H1 (cell line): Measurements from ENCODE around the gene CANX. TPM values are rescaled to one million over a fixed set of nuclear protein-coding genes. Genes with fewer than 3 reads are reported as not detected.

Source experiments
- CTCF ChIA-PET: fragments of 300-600 bp; sonication (Branson Sonifier 250); formaldehyde crosslinking; loops from one replicate; lab custom pipeline; 2021; ENCODE audit not compliant: partially characterized antibody; lab: Charles Lee
- POLR2A ChIA-PET: fragments of 300-600 bp; sonication (Branson Sonifier 250); formaldehyde crosslinking; loops from one replicate; lab custom pipeline; 2021; ENCODE audit warnings: inconsistent platforms; ENCODE audit not compliant: partially characterized antibody; lab: Charles Lee
- DNase-seq, 2 experiments: peaks; one replicate each; pipeline versions ENCODE4 v3.0.0 to v3.0.0-alpha.2; 2010 to 2022; ENCODE audit warnings: low spot score in 2 of 2, low read depth in 1 of 2, mixed read lengths in 1 of 2
- FAIRE-seq: peaks from 2 replicates; lab custom pipeline; 2011; peaks lifted over from hg19 to GRCh38; lab: Jason Lieb, UNC
- H2AFZ ChIP-seq: 2 replicates; pipeline ENCODE4 v1.8.1; 2012; ENCODE audit warnings: low read length, inconsistent platforms
- H2AK5ac ChIP-seq: 2 replicates; pipeline ENCODE4 v1.6.1; 2013; ENCODE audit warnings: low read depth, low read length
- H2BK120ac ChIP-seq: replicated peaks from 2 replicates; pipeline ENCODE3; 2013; ENCODE audit warnings: low read depth, low read length, inconsistent platforms
- H2BK12ac ChIP-seq: 2 replicates; pipeline ENCODE4 v1.6.1; 2013; ENCODE audit warnings: low read depth, low read length
- H2BK15ac ChIP-seq: 2 replicates; pipeline ENCODE4 v1.6.1; 2013; ENCODE audit warnings: low read length
- H2BK20ac ChIP-seq: 2 replicates; pipeline ENCODE4 v1.6.1; 2013; ENCODE audit warnings: low read length
- H2BK5ac ChIP-seq: 2 replicates; pipeline ENCODE4 v1.6.1; 2013; ENCODE audit warnings: low read depth, low read length
- H3K14ac ChIP-seq: 2 replicates; pipeline ENCODE4 v1.6.1; 2013; ENCODE audit warnings: inconsistent platforms; ENCODE audit not compliant: insufficient read length
- H3K18ac ChIP-seq: 2 replicates; pipeline ENCODE4 v1.6.1; 2013; ENCODE audit warnings: low read length; ENCODE audit errors: extremely low read depth
- H3K23ac ChIP-seq: 2 replicates; pipeline ENCODE4 v1.6.1; 2013; ENCODE audit warnings: inconsistent platforms; ENCODE audit not compliant: insufficient read length
- H3K23me2 ChIP-seq: 2 replicates; pipeline ENCODE4 v1.6.1; 2013; ENCODE audit warnings: low read depth, low read length
- H3K27ac ChIP-seq: 2 replicates; pipeline ENCODE4 v1.6.1; 2011; ENCODE audit warnings: low read depth, low read length, inconsistent platforms
- H3K27me3 ChIP-seq, 4 experiments: replicated peaks in 1 of 4; 1 replicate in 1 of 4; 2 replicates in 3 of 4; pipeline versions ENCODE4 v1.6.1 to v1.8.1; 2011 to 2013; ENCODE audit warnings: low read length in 3 of 4, mild to moderate bottlenecking in 3 of 4, inconsistent platforms in 2 of 4, mixed read lengths in 2 of 4, moderate library complexity in 1 of 4; ENCODE audit not compliant: control insufficient read depth in 3 of 4, insufficient read depth in 3 of 4; ENCODE audit errors: extremely low read depth in 1 of 4
- H3K36me3 ChIP-seq, 4 experiments: 2 replicates each; pipeline versions ENCODE4 v1.6.1 to v1.8.1; 2011 to 2013; ENCODE audit warnings: mild to moderate bottlenecking in 4 of 4, low read length in 3 of 4, moderate library complexity in 2 of 4, control low read depth in 1 of 4, inconsistent platforms in 1 of 4; ENCODE audit not compliant: insufficient read depth in 4 of 4, control insufficient read depth in 2 of 4
- H3K4ac ChIP-seq: replicated peaks from 2 replicates; pipeline ENCODE3; 2013; ENCODE audit warnings: low read length, low read depth, mixed read lengths, inconsistent platforms; ENCODE audit not compliant: insufficient read length
- H3K4me1 ChIP-seq, 4 experiments: replicated peaks in 1 of 4; 1 replicate in 1 of 4; 2 replicates in 3 of 4; pipeline versions ENCODE4 v1.6.1 to v1.8.1; 2011 to 2013; ENCODE audit warnings: low read length in 3 of 4, inconsistent platforms in 2 of 4, mixed read lengths in 1 of 4; ENCODE audit not compliant: insufficient read depth in 4 of 4, control insufficient read depth in 3 of 4
- H3K4me2 ChIP-seq, 2 experiments: 2 replicates each; pipeline versions ENCODE4 v1.6.1 to v1.8.1; 2011 to 2013; ENCODE audit warnings: low read depth in 2 of 2, low read length in 2 of 2, control low read depth in 1 of 2, inconsistent platforms in 1 of 2, mild to moderate bottlenecking in 1 of 2; ENCODE audit not compliant: insufficient read depth in 1 of 2
- H3K4me3 ChIP-seq, 4 experiments: fragments of 200-600, 300-600 bp in 1 of 4; sonication (generic), shearing (Covaris generic), sonication (Bioruptor Twin) in 1 of 4; 2 replicates each; pipeline versions ENCODE4 v1.5.1 to v1.8.1; 2011 to 2016; ENCODE audit warnings: low read length in 4 of 4, low read depth in 3 of 4, control low read depth in 2 of 4, inconsistent platforms in 2 of 4, mild to moderate bottlenecking in 2 of 4, mixed read lengths in 1 of 4, moderate library complexity in 1 of 4; ENCODE audit not compliant: insufficient read depth in 2 of 4; ENCODE audit errors: extremely low read depth in 1 of 4
- H3K56ac ChIP-seq: replicated peaks from 2 replicates; pipeline ENCODE3; 2013; ENCODE audit warnings: low read depth, mild to moderate bottlenecking, mixed read lengths, low read length, inconsistent platforms; ENCODE audit not compliant: insufficient read length
- H3K79me1 ChIP-seq: 2 replicates; pipeline ENCODE4 v1.6.1; 2013; ENCODE audit warnings: low read depth, low read length, control low read depth
- H3K79me2 ChIP-seq, 2 experiments: 2 replicates each; pipeline versions ENCODE4 v1.6.1 to v1.8.1; 2012 to 2013; ENCODE audit warnings: low read length in 2 of 2, mild to moderate bottlenecking in 2 of 2, inconsistent platforms in 1 of 2; ENCODE audit not compliant: insufficient read depth in 2 of 2, control insufficient read depth in 1 of 2
- H3K9ac ChIP-seq, 4 experiments: replicated peaks in 1 of 4; 1 replicate in 1 of 4; 2 replicates in 3 of 4; pipeline versions ENCODE4 v1.6.1 to v1.8.1; 2011 to 2013; ENCODE audit warnings: low read depth in 3 of 4, low read length in 3 of 4, control low read depth in 2 of 4, mild to moderate bottlenecking in 2 of 4, moderate library complexity in 2 of 4, inconsistent platforms in 1 of 4; ENCODE audit errors: extremely low read depth in 1 of 4
- H3K9me3 ChIP-seq, 2 experiments: 2 replicates each; pipeline versions ENCODE4 v1.6.1 to v1.8.1; 2012 to 2013; ENCODE audit warnings: mild to moderate bottlenecking in 2 of 2, moderate library complexity in 2 of 2, control low read depth in 1 of 2, inconsistent platforms in 1 of 2, low read depth in 1 of 2, low read length in 1 of 2, mixed read lengths in 1 of 2; ENCODE audit not compliant: insufficient read depth in 2 of 2
- H4K20me1 ChIP-seq, 2 experiments: replicated peaks in 1 of 2; 2 replicates each; pipeline versions ENCODE3 to v1.8.1; 2011 to 2013; ENCODE audit warnings: inconsistent platforms in 2 of 2, low read length in 2 of 2, mild to moderate bottlenecking in 1 of 2; ENCODE audit not compliant: insufficient read depth in 2 of 2, control insufficient read depth in 1 of 2
- H4K5ac ChIP-seq: 2 replicates; pipeline ENCODE4 v1.6.1; 2013; ENCODE audit warnings: low read length, low read depth, mixed read lengths, inconsistent platforms; ENCODE audit not compliant: insufficient read length
- H4K8ac ChIP-seq: 2 replicates; pipeline ENCODE4 v1.8.0; 2013; ENCODE audit warnings: mild to moderate bottlenecking, moderate library complexity, low read length, inconsistent platforms; ENCODE audit not compliant: insufficient read depth; ENCODE audit errors: extremely low read depth
- H4K91ac ChIP-seq: replicated peaks from 2 replicates; pipeline ENCODE3; 2013; ENCODE audit warnings: low read length, mixed read lengths, inconsistent platforms; ENCODE audit not compliant: insufficient read length
- ASH2L ChIP-seq: fragments of 200-600, 300-600 bp; sonication (generic); IDR thresholded peaks from one replicate; pipeline ENCODE4 v1.7.1; 2017; ENCODE audit warnings: low read length
- ATF3 ChIP-seq: IDR thresholded peaks from 2 replicates; pipeline ENCODE4 v1.6.1; 2011; ENCODE audit warnings: low read depth, mild to moderate bottlenecking, low read length; ENCODE audit not compliant: insufficient read depth
- BACH1 ChIP-seq: IDR thresholded peaks from 2 replicates; pipeline ENCODE4 v1.6.1; 2012; ENCODE audit warnings: low read length, improper control_type of control experiment
- CTBP2 ChIP-seq: IDR thresholded peaks from 2 replicates; pipeline ENCODE4 v1.7.0; 2011; ENCODE audit warnings: borderline replicate concordance, mild to moderate bottlenecking, moderate library complexity, mixed read lengths, low read length; ENCODE audit not compliant: insufficient read depth, insufficient read length
- EZH2 ChIP-seq: fragments of 200-600 bp; sonication (generic); IDR thresholded peaks from 2 replicates; pipeline ENCODE4 v1.7.1; 2012; ENCODE audit warnings: low read depth, mild to moderate bottlenecking, moderate library complexity, low read length, inconsistent platforms; ENCODE audit not compliant: severe bottlenecking
- GABPA ChIP-seq: IDR thresholded peaks from 2 replicates; pipeline ENCODE4 v1.6.1; 2011; ENCODE audit warnings: mild to moderate bottlenecking, low read length, moderate library complexity, borderline replicate concordance; ENCODE audit not compliant: insufficient read depth
- MAX ChIP-seq: IDR thresholded peaks from 2 replicates; pipeline ENCODE4 v1.6.1; 2012; ENCODE audit warnings: inconsistent platforms
- RAD21 ChIP-seq, 2 experiments: IDR thresholded peaks in 1 of 2; conservative IDR thresholded peaks in 1 of 2; 2 replicates each; pipeline ENCODE4 v1.6.1; 2011; ENCODE audit warnings: low read depth in 2 of 2, low read length in 2 of 2, improper control_type of control experiment in 1 of 2, inconsistent platforms in 1 of 2, mild to moderate bottlenecking in 1 of 2, moderate library complexity in 1 of 2
- RNF2 ChIP-seq: fragments of 200-900, 300-1000 bp; sonication (generic); IDR thresholded peaks from 2 replicates; pipeline ENCODE4 v1.7.1; 2016; ENCODE audit warnings: borderline replicate concordance, low read depth, mild to moderate bottlenecking, antibody characterized with exemption, low read length; ENCODE audit not compliant: poor library complexity, severe bottlenecking; ENCODE audit errors: missing control alignments
- SIX5 ChIP-seq: IDR thresholded peaks from 2 replicates; pipeline ENCODE4 v1.6.1; 2011; ENCODE audit warnings: mild to moderate bottlenecking, low read depth, low read length
- YY1 ChIP-seq: IDR thresholded peaks from 2 replicates; pipeline ENCODE4 v1.6.1; 2011; ENCODE audit warnings: low read depth, mild to moderate bottlenecking, low read length
- whole genome bisulfite sequencing, 2 experiments: shearing (Covaris generic) in 1 of 2; methylation state at CpG; one replicate each; pipeline versions ENCODE4 v1.1.6 to v1.1.7; 2013 to 2015; ENCODE audit warnings: low lambda C conversion rate in 2 of 2, mixed read lengths in 2 of 2, inconsistent platforms in 1 of 2, low coverage in 1 of 2, missing lambda C conversion rate in 1 of 2; ENCODE audit not compliant: insufficient replicate concordance in 2 of 2, insufficient coverage in 1 of 2, insufficient read length in 1 of 2; ENCODE audit errors: extremely low coverage in 1 of 2, missing lambda C conversion rate in 1 of 2; 5-methylcytosine and 5-hydroxymethylcytosine counted together
- polyA plus RNA-seq, 7 experiments: library from polyadenylated mRNA; depleted of rRNA in 3 of 7; stranded (reverse) in 5 of 7; unstranded in 2 of 7; fragments of >200 nt in 5 of 7; fragments of 200-250 nt in 2 of 7; gene quantifications; 1 replicate in 5 of 7; 2 replicates in 1 of 7; 4 replicates in 1 of 7; pipeline versions ENCODE4 v1.2.1 to v1.2.3, GENCODE V29; 2011 to 2013; ENCODE audit warnings: missing spikeins in 2 of 7, mixed read lengths in 2 of 7
- total RNA-seq: library from RNA; stranded (reverse); fragmentation: NEBNext Ultra II Directional; extraction: Animal tissue kit (Norgen Biotek cat#: 25700); gene quantifications from 2 replicates; pipeline ENCODE4 v1.2.1, GENCODE V29; 2021

Gene CANX
- total and polyA plus RNA-seq, 2 of the 8 experiments (the other 6 are each of a cell fraction or from before 2014, with no cell fraction given): 136 to 691 TPM

GRCh38 chr5:179730356-179730755 is 31.6 kb downstream of the CANX start:
- CTCF ChIA-PET: interaction anchor here (0.7 to 1.3 kb wide), 3 partner anchors 33 to 61 kb away, joined by 3 to 4 read pairs (median 4); no protein-coding TSS in a partner anchor
- H4K8ac ChIP-seq: no peak overlapping the region
- no peak for FAIRE-seq
- H3K4me2 ChIP-seq: no peak overlapping the region
- H3K4ac ChIP-seq: no peak overlapping the region
- WGBS, 2 experiments: 88% methylated on average over 3 of the region's 3 CpGs; no CpG with 5 or more reads in 1 of the 2 experiments
- H2AFZ ChIP-seq: no peak overlapping the region
- no peak overlapping the region for H2BK120ac ChIP-seq
- no peak overlapping the region for H3K4me3 ChIP-seq
- peaks cover 4% of the 10 kb centered on the region; the same call in 1 of the 2 replicates for H3K23me2 ChIP-seq
- no peak overlapping the region for H2BK15ac ChIP-seq
- peaks cover 7 to 11% of the 10 kb centered on the region in 2 experiments for H4K20me1 ChIP-seq
- no peak overlapping the region for H3K27ac ChIP-seq
- H3K56ac ChIP-seq: no peak overlapping the region
- no peak overlapping the region for H2BK5ac ChIP-seq
- no peaks in the 10 kb centered on the region for H3K27me3 ChIP-seq
- H3K4me1 ChIP-seq: peaks cover 0 to 3% (median 3%) of the 10 kb centered on the region in 4 experiments; a peak in 3 of 7 replicates
- no peak overlapping the region for H3K18ac ChIP-seq
- POLR2A ChIA-PET: interaction anchor here (0.9 to 7.4 kb wide), 5 partner anchors 9 to 122 kb away, joined by 3 to 60 read pairs (median 7); no protein-coding TSS in a partner anchor
- peaks cover 27 to 55% (median 38%) of the 10 kb centered on the region in 4 experiments for H3K36me3 ChIP-seq
- no peak overlapping the region for H4K91ac ChIP-seq
- TF ChIP-seq ATF3 (no peak), ASH2L (no peak), SIX5 (no peak), RNF2 (no peak), EZH2 (no peak), CTBP2 (no peak), YY1 (no peak), BACH1 (no peak), MAX (no peak), GABPA (no peak), RAD21 (IDR thresholded peaks at IDR 0.05 in 1 of 2, conservative IDR thresholded peaks at IDR 0.05 in 1 of 2; ENCODE audit: low read depth in 2 of 2, low read length in 2 of 2) (no peak)
- TF ChIP-seq, all 59 proteins: peak for 0
- Histone ChIP-seq H4K5ac (no peak overlapping the region), H3K23ac (no peak overlapping the region), H2BK20ac (no peak overlapping the region), H3K79me2 (peaks cover 12 to 24% of the 10 kb centered on the region in 2 experiments), H3K9me3 (no peaks in the 10 kb centered on the region), H3K14ac (no peak overlapping the region), H2BK12ac (no peak overlapping the region), H3K79me1 (peaks cover 2% of the 10 kb centered on the region), H2AK5ac (no peak overlapping the region), H3K9ac (no peak overlapping the region)
- DNase-seq: no peak
